HUES6 (cell line): ENCODE results near the gene RHBDL2.

Source experiments
- H3K27ac ChIP-seq: 2 replicates; pipeline ENCODE4 v1.7.0; 2013; ENCODE audit warnings: low read depth, mild to moderate bottlenecking, low read length, inconsistent platforms
- H3K27me3 ChIP-seq: 2 replicates; pipeline ENCODE4 v1.6.1; 2013; ENCODE audit warnings: low read length; ENCODE audit not compliant: control insufficient read depth, insufficient read depth
- H3K36me3 ChIP-seq: 2 replicates; pipeline ENCODE4 v1.6.1; 2013; ENCODE audit warnings: low read length; ENCODE audit not compliant: control insufficient read depth, insufficient read depth
- H3K4me1 ChIP-seq: 2 replicates; pipeline ENCODE4 v1.6.1; 2013; ENCODE audit warnings: low read length; ENCODE audit not compliant: control insufficient read depth, insufficient read depth
- H3K4me3 ChIP-seq: 2 replicates; pipeline ENCODE4 v1.5.1; 2013; ENCODE audit warnings: low read depth, low read length
- H3K9ac ChIP-seq: one replicate; pipeline ENCODE4 v1.6.1; 2013; ENCODE audit warnings: mild to moderate bottlenecking, low read length
- H3K9me3 ChIP-seq: 2 replicates; pipeline ENCODE4 v1.6.1; 2013; ENCODE audit warnings: low read depth, low read length; ENCODE audit not compliant: control insufficient read depth, insufficient read depth

Gene RHBDL2

GRCh38 chr1:38873027-38873969, 68.3 kb downstream of the RHBDL2 start, which contains the start of gene MYCBP:
TSS of gene MYCBP (minus strand) at chr1:38873348. CDS start at chr1:38873305, 43 bp downstream.
- H3K27ac ChIP-seq = no peak within 1 kb of the TSS
- no peaks in the 10 kb centered on the region for H3K9me3 ChIP-seq
- no peaks in the 10 kb centered on the region for H3K27me3 ChIP-seq
- peak within 1 kb of the TSS; percentile 90 for H3K4me3 ChIP-seq
- no peaks in the 10 kb centered on the region for H3K36me3 ChIP-seq
- 0 out of 2 replicates have a peak, but pooled peaks cover 7% of the 10 kb centered on the region for H3K4me1 ChIP-seq
- peak within 1 kb of the TSS; percentile 79 for H3K9ac ChIP-seq

DNA sequence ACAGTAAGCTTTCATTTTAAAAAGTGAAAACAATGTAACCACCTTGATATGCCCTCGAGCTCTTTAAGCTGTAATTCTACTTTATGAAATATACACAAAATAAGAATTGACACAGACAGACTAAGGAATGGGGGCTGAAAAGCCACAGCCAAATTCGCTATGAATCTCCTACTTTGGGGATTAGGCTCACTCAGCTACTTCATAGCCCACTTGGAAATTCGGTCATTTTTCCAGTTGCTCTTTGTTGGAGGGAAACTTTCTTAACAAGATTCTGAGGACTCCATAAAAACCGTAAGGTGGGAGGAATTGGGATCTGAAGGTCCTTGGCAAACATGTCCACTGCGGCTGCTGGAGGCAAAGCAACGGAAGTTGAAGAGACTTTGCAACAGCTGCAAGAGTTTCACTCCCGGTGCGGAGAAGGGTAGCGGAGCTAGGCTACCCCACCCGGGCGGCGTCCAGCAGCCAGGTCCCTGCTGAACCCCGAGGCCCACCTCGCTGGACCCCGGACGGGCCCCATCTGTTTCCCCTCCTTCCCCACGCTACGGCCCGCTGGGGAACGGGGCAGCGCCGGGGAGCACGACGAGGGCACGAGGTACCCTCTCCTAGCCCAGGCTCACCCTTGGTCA, 69.1 kb downstream of the RHBDL2 start:
- Histone ChIP-seq H3K4me3 (peak overlapping the region; percentile 90), H3K9ac (peak overlapping the region; percentile 79), H3K27me3 (no peaks in the 10 kb centered on the region), H3K36me3 (peaks cover 3% of the 10 kb centered on the region; the same call in 1 of the 2 replicates), H3K27ac (no peak overlapping the region), H3K9me3 (no peaks in the 10 kb centered on the region), H3K4me1 (0 out of 2 replicates have a peak, but pooled peaks cover 7% of the 10 kb centered on the region)

DNA sequence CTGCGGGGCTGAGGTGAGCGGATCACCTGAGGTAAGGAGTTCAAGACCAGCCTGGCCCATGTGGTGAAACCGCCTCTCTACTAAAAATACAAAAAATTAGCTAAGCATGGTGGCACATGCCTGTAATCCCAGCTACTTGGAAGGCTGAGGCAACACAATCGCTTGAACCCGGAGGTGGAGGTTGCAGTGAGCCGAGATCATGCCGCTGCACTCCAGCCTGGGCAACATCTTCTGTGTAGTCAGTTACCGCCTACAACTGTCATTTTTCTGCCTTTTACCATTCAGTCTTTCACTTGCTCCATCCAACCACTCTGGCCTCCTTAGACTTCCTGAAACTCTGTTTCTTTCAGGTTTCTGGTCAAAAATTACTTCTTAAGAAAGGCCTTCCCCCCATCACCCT, 70.6 kb downstream of the RHBDL2 start:
- Histone ChIP-seq H3K4me3 (no peak overlapping the region), H3K9ac (no peak overlapping the region), H3K9me3 (no peaks in the 10 kb centered on the region), H3K4me1 (0 out of 2 replicates have a peak, but pooled peaks cover 7% of the 10 kb centered on the region), H3K36me3 (peaks cover 3% of the 10 kb centered on the region; the same call in 1 of the 2 replicates), H3K27me3 (no peaks in the 10 kb centered on the region), H3K27ac (no peak overlapping the region)

DNA sequence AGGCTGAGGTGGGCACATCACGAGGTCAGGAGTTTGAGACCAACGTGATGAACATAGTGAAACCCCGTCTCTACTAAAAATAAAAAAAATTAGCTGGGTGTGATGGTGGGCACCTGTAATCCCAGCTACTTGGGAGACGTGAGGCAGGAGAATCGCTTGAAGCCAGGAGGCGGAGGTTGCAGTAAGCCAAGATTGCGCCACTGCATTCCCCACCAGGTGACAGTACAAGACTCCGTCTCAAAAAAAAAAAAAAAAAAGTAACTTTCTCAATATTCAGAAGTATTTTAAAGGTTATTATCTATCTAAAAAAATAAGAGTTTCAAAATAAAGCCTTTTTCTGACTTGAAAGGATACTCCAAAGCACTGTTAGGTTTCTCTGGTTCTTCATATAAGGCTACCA, 74.4 kb downstream of the RHBDL2 start:
- H3K4me3 ChIP-seq = no peak overlapping the region
- no peaks in the 10 kb centered on the region for H3K9me3 ChIP-seq
- H3K27me3 ChIP-seq = no peaks in the 10 kb centered on the region
- H3K27ac ChIP-seq = no peak overlapping the region
- no peaks in the 10 kb centered on the region for H3K4me1 ChIP-seq
- H3K36me3 ChIP-seq = peaks cover 28% of the 10 kb centered on the region
- H3K9ac ChIP-seq = no peak overlapping the region

- H3K4me1 ChIP-seq = no peaks in the 10 kb centered on the region
- peaks cover 31% of the 10 kb centered on the region for H3K36me3 ChIP-seq
- no peak overlapping the region for H3K9ac ChIP-seq
- no peaks in the 10 kb centered on the region for H3K27me3 ChIP-seq
- H3K27ac ChIP-seq = no peak overlapping the region
- no peak overlapping the region for H3K4me3 ChIP-seq
- H3K9me3 ChIP-seq = no peaks in the 10 kb centered on the region
Measured at GRCh38 chr1:38865112-38865715, 76.4 kb downstream of the RHBDL2 start.

- H3K27me3 ChIP-seq = no peaks in the 10 kb centered on the region
- H3K9me3 ChIP-seq = no peaks in the 10 kb centered on the region
- no peaks in the 10 kb centered on the region for H3K4me1 ChIP-seq
- peak overlapping the region; percentile 87 for H3K9ac ChIP-seq
- H3K27ac ChIP-seq = no peak overlapping the region
- H3K36me3 ChIP-seq = peaks cover 42% of the 10 kb centered on the region
- H3K4me3 ChIP-seq = peak overlapping the region; percentile 93
Measured at GRCh38 chr1:38860454-38860795, 81.2 kb downstream of the RHBDL2 start.

GRCh38 chr1:38859561-38860453, 81.8 kb downstream of the RHBDL2 start, which contains the start of gene RRAGC:
TSS of gene RRAGC (minus strand) at chr1:38859772. CDS start at chr1:38859646, 126 bp downstream.
- Histone ChIP-seq H3K36me3 (peaks cover 42% of the 10 kb centered on the region), H3K27me3 (no peaks in the 10 kb centered on the region), H3K4me1 (no peaks in the 10 kb centered on the region), H3K9ac (peak within 1 kb of the TSS; percentile 87), H3K27ac (no peak within 1 kb of the TSS; the same call in 1 of the 2 replicates), H3K9me3 (no peaks in the 10 kb centered on the region), H3K4me3 (peak within 1 kb of the TSS; percentile 93)

DNA sequence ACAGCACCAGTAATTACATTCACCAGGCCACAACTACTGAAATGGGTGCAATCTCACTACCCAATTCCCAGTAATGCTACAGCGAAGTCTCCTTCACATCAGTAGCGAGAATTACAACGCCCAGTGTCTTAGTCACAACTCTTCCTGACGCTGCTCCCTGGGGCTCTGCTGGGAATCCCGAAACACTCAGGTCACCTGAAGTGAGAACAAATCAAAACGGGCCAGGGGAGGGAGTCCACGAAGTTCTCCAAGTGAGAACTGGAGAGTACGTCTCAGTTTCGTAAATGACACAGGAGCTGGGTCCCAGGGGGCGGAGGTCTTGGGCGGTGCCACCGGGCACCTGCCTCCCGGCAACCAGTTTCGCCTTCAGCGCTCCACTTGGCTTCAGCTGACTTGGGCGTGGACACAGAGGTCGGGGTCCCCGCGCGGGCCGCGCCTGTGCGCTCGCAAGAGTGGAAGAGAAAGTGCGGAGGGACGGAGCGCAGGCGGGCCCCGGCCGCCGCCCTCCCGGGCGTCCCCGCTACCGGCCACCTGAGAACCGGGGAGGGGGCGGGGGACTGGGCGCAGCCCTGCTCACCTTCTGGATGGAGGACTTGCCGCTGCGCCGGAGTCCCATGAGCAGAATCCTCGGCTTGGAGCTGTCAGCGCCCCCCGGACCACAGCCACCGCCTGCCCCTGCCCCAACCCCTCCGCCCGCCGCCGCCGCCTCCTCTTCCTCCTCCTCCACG, 82.6 kb downstream of the RHBDL2 start:
- no peaks in the 10 kb centered on the region for H3K9me3 ChIP-seq
- H3K9ac ChIP-seq = peak overlapping the region; percentile 67
- H3K36me3 ChIP-seq = peaks cover 40% of the 10 kb centered on the region
- H3K27me3 ChIP-seq = no peaks in the 10 kb centered on the region
- no peak overlapping the region for H3K27ac ChIP-seq
- no peaks in the 10 kb centered on the region for H3K4me1 ChIP-seq
- peak overlapping the region; percentile 93 for H3K4me3 ChIP-seq

GRCh38 chr1:38852780-38853179, 88.8 kb downstream of the RHBDL2 start:
- Histone ChIP-seq H3K4me1 (no peaks in the 10 kb centered on the region), H3K4me3 (no peak overlapping the region), H3K36me3 (peaks cover 64% of the 10 kb centered on the region), H3K9ac (no peak overlapping the region), H3K27me3 (no peaks in the 10 kb centered on the region), H3K9me3 (no peaks in the 10 kb centered on the region), H3K27ac (no peak overlapping the region)

- Histone ChIP-seq H3K4me3 (no peak overlapping the region), H3K27me3 (no peaks in the 10 kb centered on the region), H3K4me1 (no peaks in the 10 kb centered on the region), H3K27ac (no peak overlapping the region), H3K9me3 (no peaks in the 10 kb centered on the region), H3K36me3 (peaks cover 66% of the 10 kb centered on the region), H3K9ac (no peak overlapping the region)
Measured at GRCh38 chr1:38848071-38848470, 93.6 kb downstream of the RHBDL2 start.
